Right atrium auricular region (tissue), 2 donors: ENCODE measurements around the gene TP73. TPM values are rescaled to one million over a fixed set of nuclear protein-coding genes. Genes with fewer than 3 reads are reported as not detected.

Experiments
- DNase-seq: peaks from one replicate; pipeline ENCODE4 v3.0.0-alpha.2; 2019; ENCODE audit warnings: low spot score
- H3K27ac ChIP-seq, 2 donors: fragments of 200-600 bp; sonication (generic); 1 replicate in 1 of 2; 2 replicates in 1 of 2; pipeline ENCODE4 v1.5.1; 2016 to 2019
- H3K27me3 ChIP-seq, 2 donors: fragments of 200-600 bp; sonication (generic); one replicate each; pipeline versions ENCODE4 v1.5.1 to v1.6.0; 2017 to 2019
- H3K36me3 ChIP-seq: fragments of 200-600 bp; sonication (generic); one replicate; pipeline ENCODE4 v1.5.1; 2016
- H3K4me1 ChIP-seq, 2 donors: fragments of 200-600 bp; sonication (generic); one replicate each; pipeline versions ENCODE4 v1.5.1 to v1.6.0; 2017 to 2019
- H3K4me3 ChIP-seq, 2 donors: fragments of 200-600 bp; sonication (generic); 1 replicate in 1 of 2; 2 replicates in 1 of 2; pipeline ENCODE4 v1.5.1; 2017 to 2019; ENCODE audit warnings: mild to moderate bottlenecking in 1 of 2, moderate library complexity in 1 of 2
- H3K9me3 ChIP-seq, 2 donors: fragments of 200-600 bp; sonication (generic); one replicate each; pipeline ENCODE4 v1.5.1; 2019
- CTCF ChIP-seq, 2 donors: fragments of 200-600 bp; sonication (generic); IDR thresholded peaks; one replicate each; pipeline ENCODE4 v1.5.1; 2019; ENCODE audit warnings: antibody characterized with exemption in 2 of 2
- total RNA-seq, 2 donors: library from RNA; depleted of rRNA; stranded (reverse); fragments of >200 nt; gene quantifications; one replicate each; pipeline ENCODE4 v1.1.0, GENCODE V29; 2016

The TP73 gene
- total RNA-seq, 2 donors from 2014 or later, result 0.16 TPM; not detected in 1

GRCh38 chr1:3740042-3740441 lies 87.7 kb downstream of the TP73 start:
- no peak for DNase-seq
- H3K36me3 ChIP-seq, result peaks cover 54% of the 10 kb centered on the region
- H3K27me3 ChIP-seq, result no peaks in the 10 kb centered on the region
- no peak for TF ChIP-seq CTCF (IDR thresholded peaks at IDR 0.05)
- H3K27ac ChIP-seq, result no peak overlapping the region
- no peaks in the 10 kb centered on the region for H3K9me3 ChIP-seq
- H3K4me3 ChIP-seq, result no peak overlapping the region
- H3K4me1 ChIP-seq, result peaks cover 0 to 8% of the 10 kb centered on the region in 2 donors

- H3K27me3 ChIP-seq, result no peaks in the 10 kb centered on the region
- TF ChIP-seq CTCF (IDR thresholded peaks at IDR 0.05), result no peak
- no peak for DNase-seq
- H3K4me1 ChIP-seq, result peaks cover 0 to 15% of the 10 kb centered on the region in 2 donors
- no peak overlapping the region for H3K27ac ChIP-seq
- H3K4me3 ChIP-seq, result no peak overlapping the region
- no peaks in the 10 kb centered on the region for H3K9me3 ChIP-seq
- H3K36me3 ChIP-seq, result peaks cover 54% of the 10 kb centered on the region
Measured at GRCh38 chr1:3740752-3741151, 88.4 kb downstream of the TP73 start.

- no peak for DNase-seq
- H3K9me3 ChIP-seq, result no peaks in the 10 kb centered on the region
- H3K27me3 ChIP-seq, result no peaks in the 10 kb centered on the region
- no peak for TF ChIP-seq CTCF (IDR thresholded peaks at IDR 0.05)
- H3K4me1 ChIP-seq, result peaks cover 0 to 26% of the 10 kb centered on the region in 2 donors
- peaks cover 51% of the 10 kb centered on the region for H3K36me3 ChIP-seq
- no peak overlapping the region for H3K4me3 ChIP-seq
- H3K27ac ChIP-seq, result no peak overlapping the region
Measured at GRCh38 chr1:3741566-3742438, 89.5 kb downstream of the TP73 start.

GRCh38 chr1:3742439-3743298 lies 90.4 kb downstream of the TP73 start:
- no peak for DNase-seq

GRCh38 chr1:3743421-3743820 lies 91.1 kb downstream of the TP73 start:
- Histone ChIP-seq H3K36me3 (peaks cover 35% of the 10 kb centered on the region), H3K27ac (no peak overlapping the region), H3K9me3 (no peaks in the 10 kb centered on the region), H3K27me3 (no peaks in the 10 kb centered on the region), H3K4me1 (peaks cover 0 to 34% of the 10 kb centered on the region in 2 donors), H3K4me3 (no peak overlapping the region)
- no peak for DNase-seq
- TF ChIP-seq CTCF (IDR thresholded peaks at IDR 0.05), result no peak

More at GRCh38 chr1:3742439-3743298, 90.4 kb downstream of the TP73 start:
- Histone ChIP-seq H3K9me3 (no peaks in the 10 kb centered on the region), H3K4me1 (peaks cover 0 to 31% of the 10 kb centered on the region in 2 donors), H3K27me3 (no peaks in the 10 kb centered on the region), H3K4me3 (no peak overlapping the region), H3K27ac (no peak overlapping the region), H3K36me3 (peaks cover 42% of the 10 kb centered on the region)
- no peak for TF ChIP-seq CTCF (IDR thresholded peaks at IDR 0.05)
